Left lobe of liver (tissue), 2 donors: ENCODE measurements around the gene NDUFAF8. TPM values are rescaled to one million over a fixed set of nuclear protein-coding genes. Genes with fewer than 3 reads are reported as not detected.
"Not testable (repeated sequence)": the region's sequence is repeated elsewhere in the genome, so short reads cannot be mapped to it uniquely, and the experiment has no call there.

Source experiments
- ATAC-seq: fragments of 200-7000 bp; cut with Tn5 transposase; one replicate; pipeline ENCODE4 v1.9.1; 2020; ENCODE audit warnings: mild to moderate bottlenecking, moderate library complexity
- DNase-seq: peaks from one replicate; pipeline ENCODE4 v3.0.0-alpha.2; 2020; ENCODE audit warnings: low spot score
- total RNA-seq: library from RNA; stranded (reverse); gene quantifications from one replicate; pipeline ENCODE4 v1.2.1, GENCODE V29; 2021
- donor health status: DM: no; HTN: no; CAD: no; lungs with moderate emphysema.
- donor health status: DM: no; HTN: yes; CAD: no.

NDUFAF8 gene
- total RNA-seq, 1 donor from 2014 or later = 33.3 TPM

GRCh38 chr17:81222906-81223761 lies 16.0 kb upstream of the NDUFAF8 start, which contains the start of gene CEP131:
Gene CEP131 (minus strand): TSS chr17:81222965. CDS start chr17:81220056, 2,909 bp downstream.
- peak; percentile 99 for DNase-seq

GRCh38 chr17:81223762-81224130 lies 15.4 kb upstream of the NDUFAF8 start:
- no peak for ATAC-seq
- no peak for DNase-seq

More at GRCh38 chr17:81222906-81223761, 16.0 kb upstream of the NDUFAF8 start, which contains the start of gene CEP131:
- ATAC-seq = peak; percentile 93

GRCh38 chr17:81227630-81228029 lies 11.5 kb upstream of the NDUFAF8 start:
- DNase-seq = not testable (repeated sequence)

GRCh38 chr17:81228420-81228819 lies 10.7 kb upstream of the NDUFAF8 start:
- DNase-seq = no peak
- ATAC-seq = no peak

More at GRCh38 chr17:81227630-81228029, 11.5 kb upstream of the NDUFAF8 start:
- not testable (repeated sequence) for ATAC-seq

GRCh38 chr17:81228834-81229665 lies 10.1 kb upstream of the NDUFAF8 start:
- no peak for DNase-seq
- ATAC-seq = peak; percentile 10

GRCh38 chr17:81229666-81229920 lies 9.5 kb upstream of the NDUFAF8 start:
- no peak for ATAC-seq
- no peak for DNase-seq

GRCh38 chr17:81230043-81230820 lies 8.9 kb upstream of the NDUFAF8 start:
- ATAC-seq (peak; percentile 33), DNase-seq (no peak)

- DNase-seq (no peak), ATAC-seq (no peak)
Observed at GRCh38 chr17:81231121-81231645, 7.9 kb upstream of the NDUFAF8 start.

GRCh38 chr17:81231766-81232581 lies 7.1 kb upstream of the NDUFAF8 start:
- ATAC-seq = no peak
- no peak for DNase-seq

- DNase-seq = no peak
- ATAC-seq = no peak
Observed at GRCh38 chr17:81232616-81233241, 6.4 kb upstream of the NDUFAF8 start.

- no peak for ATAC-seq
- no peak for DNase-seq
Observed at GRCh38 chr17:81233316-81233715, 5.8 kb upstream of the NDUFAF8 start.

- DNase-seq (no peak), ATAC-seq (no peak)
Observed at GRCh38 chr17:81233811-81234505, 5.2 kb upstream of the NDUFAF8 start.

GRCh38 chr17:81234506-81234855 lies 4.6 kb upstream of the NDUFAF8 start:
- ATAC-seq (no peak), DNase-seq (no peak)

- DNase-seq = no peak
Observed at GRCh38 chr17:81234940-81235821, 3.9 kb upstream of the NDUFAF8 start.

GRCh38 chr17:81235822-81236740 lies 3.0 kb upstream of the NDUFAF8 start:
- DNase-seq (no peak), ATAC-seq (no peak)

More at GRCh38 chr17:81234940-81235821, 3.9 kb upstream of the NDUFAF8 start:
- no peak for ATAC-seq

- no peak for ATAC-seq
- no peak for DNase-seq
Observed at GRCh38 chr17:81236784-81237183, 2.3 kb upstream of the NDUFAF8 start.
